H9 (cell line): ENCODE data around the gene ATP8A2. TPM values are rescaled to one million over a fixed set of nuclear protein-coding genes. Genes with fewer than 3 reads are reported as not detected.

Experiments used
- DNase-seq: peaks from one replicate; pipeline ENCODE4 v3.0.0-alpha.2; 2017
- H2AFZ ChIP-seq: one replicate; pipeline ENCODE4 v1.6.1; 2013; ENCODE audit warnings: mild to moderate bottlenecking, low read length, control low read depth, moderate library complexity
- H2AK5ac ChIP-seq: 2 replicates; pipeline ENCODE4 v1.6.1; 2013; ENCODE audit warnings: low read length, control low read depth, mixed read lengths; ENCODE audit not compliant: insufficient read length
- H2BK120ac ChIP-seq: one replicate; pipeline ENCODE4 v1.6.1; 2013; ENCODE audit warnings: low read depth, mild to moderate bottlenecking, low read length, control low read depth, inconsistent platforms; ENCODE audit not compliant: poor library complexity, severe bottlenecking
- H2BK12ac ChIP-seq: 2 replicates; pipeline ENCODE4 v1.6.1; 2013; ENCODE audit warnings: low read length, control low read depth, mixed read lengths, low read depth; ENCODE audit not compliant: insufficient read length
- H2BK15ac ChIP-seq: 2 replicates; pipeline ENCODE4 v1.6.1; 2013; ENCODE audit warnings: low read depth, low read length, control low read depth
- H2BK20ac ChIP-seq: one replicate; pipeline ENCODE4 v1.6.1; 2013; ENCODE audit warnings: low read depth, mild to moderate bottlenecking, low read length, control low read depth, inconsistent platforms; ENCODE audit not compliant: poor library complexity, severe bottlenecking
- H2BK5ac ChIP-seq: 2 replicates; pipeline ENCODE4 v1.6.1; 2013; ENCODE audit warnings: low read length, control low read depth, mixed read lengths; ENCODE audit not compliant: insufficient read length
- H3K14ac ChIP-seq: 2 replicates; pipeline ENCODE4 v1.6.1; 2013; ENCODE audit warnings: low read length, control low read depth; ENCODE audit not compliant: insufficient read depth
- H3K18ac ChIP-seq: 2 replicates; pipeline ENCODE4 v1.6.1; 2013; ENCODE audit warnings: low read depth, mild to moderate bottlenecking, mixed read lengths, low read length, control low read depth; ENCODE audit not compliant: insufficient read length
- H3K23ac ChIP-seq: 2 replicates; pipeline ENCODE4 v1.6.1; 2013; ENCODE audit warnings: low read length, control low read depth, mixed read lengths, low read depth; ENCODE audit not compliant: insufficient read length
- H3K23me2 ChIP-seq: 2 replicates; pipeline ENCODE4 v1.6.1; 2013; ENCODE audit warnings: low read depth, mild to moderate bottlenecking, mixed read lengths, low read length, control low read depth; ENCODE audit not compliant: insufficient read length, poor library complexity, severe bottlenecking
- H3K27ac ChIP-seq: 2 replicates; pipeline ENCODE4 v1.5.1; 2013; ENCODE audit warnings: low read length, control low read depth, mixed read lengths, low read depth; ENCODE audit not compliant: insufficient read length
- H3K27me3 ChIP-seq: 2 replicates; pipeline ENCODE4 v1.6.1; 2013; ENCODE audit warnings: low read length, control low read depth, inconsistent platforms; ENCODE audit not compliant: insufficient read depth
- H3K4ac ChIP-seq: 2 replicates; pipeline ENCODE4 v1.6.1; 2013; ENCODE audit warnings: low read depth, mild to moderate bottlenecking, control low read depth, inconsistent platforms, low read length, moderate library complexity
- H3K4me1 ChIP-seq: 2 replicates; pipeline ENCODE4 v1.6.1; 2013; ENCODE audit warnings: low read length, control low read depth, inconsistent platforms; ENCODE audit not compliant: insufficient read depth
- H3K4me2 ChIP-seq: 2 replicates; pipeline ENCODE4 v1.6.1; 2013; ENCODE audit warnings: low read length, control low read depth, mixed read lengths; ENCODE audit not compliant: insufficient read length, insufficient read depth
- H3K56ac ChIP-seq: 2 replicates; pipeline ENCODE4 v1.6.1; 2013; ENCODE audit warnings: low read depth, mild to moderate bottlenecking, mixed read lengths, low read length, control low read depth; ENCODE audit not compliant: insufficient read length
- H3K79me1 ChIP-seq: 2 replicates; pipeline ENCODE4 v1.6.1; 2013; ENCODE audit warnings: low read depth, mild to moderate bottlenecking, moderate library complexity, low read length, control low read depth, inconsistent platforms; ENCODE audit not compliant: insufficient read depth, poor library complexity, severe bottlenecking
- H3K79me2 ChIP-seq: 2 replicates; pipeline ENCODE4 v1.6.1; 2013; ENCODE audit warnings: low read length, control low read depth, inconsistent platforms; ENCODE audit not compliant: insufficient read depth
- H3K9ac ChIP-seq: 2 replicates; pipeline ENCODE4 v1.6.1; 2013; ENCODE audit warnings: low read length, control low read depth, mixed read lengths; ENCODE audit not compliant: insufficient read length; ENCODE audit errors: extremely low read depth
- H3K9me3 ChIP-seq: one replicate; pipeline ENCODE4 v1.6.1; 2013; ENCODE audit warnings: low read depth, low read length, inconsistent platforms; ENCODE audit not compliant: control insufficient read depth
- H3T11ph ChIP-seq: one replicate; pipeline ENCODE4 v1.6.1; 2013; ENCODE audit warnings: mild to moderate bottlenecking, low read length, control low read depth, inconsistent platforms
- H4K20me1 ChIP-seq: one replicate; pipeline ENCODE4 v1.6.1; 2013; ENCODE audit not compliant: control insufficient read depth, insufficient read length, insufficient read depth
- H4K5ac ChIP-seq: 2 replicates; pipeline ENCODE4 v1.6.1; 2013; ENCODE audit warnings: low read depth, mild to moderate bottlenecking, mixed read lengths, low read length, control low read depth; ENCODE audit not compliant: insufficient read length
- H4K8ac ChIP-seq: replicated peaks from 2 replicates; pipeline ENCODE4 v1.6.1; 2013; ENCODE audit warnings: low read length, control low read depth, mixed read lengths, low read depth; ENCODE audit not compliant: insufficient read length
- H4K91ac ChIP-seq: 2 replicates; pipeline ENCODE4 v1.6.1; 2013; ENCODE audit warnings: low read depth, mild to moderate bottlenecking, moderate library complexity, mixed read lengths, low read length, control low read depth; ENCODE audit not compliant: insufficient read length
- H3K27ac Mint-ChIP-seq, 3 experiments: 2 replicates in 2 of 3; 3 replicates in 1 of 3; pipeline ENCODE4 v1.8.0; 2020 to 2021; ENCODE audit warnings: mixed read lengths in 3 of 3, mild to moderate bottlenecking in 1 of 3, moderate library complexity in 1 of 3
- H3K27me3 Mint-ChIP-seq: 2 replicates; pipeline ENCODE4 v1.8.0; 2021; ENCODE audit warnings: low read depth, mild to moderate bottlenecking, moderate library complexity, mixed read lengths
- H3K36me3 Mint-ChIP-seq, 3 experiments: 2 replicates in 2 of 3; 3 replicates in 1 of 3; pipeline ENCODE4 v1.8.0; 2020 to 2021; ENCODE audit warnings: low read depth in 3 of 3, mixed read lengths in 3 of 3; ENCODE audit not compliant: insufficient read depth in 1 of 3
- H3K4me1 Mint-ChIP-seq, 2 experiments: 2 replicates each; pipeline ENCODE4 v1.8.0; 2020; ENCODE audit warnings: mixed read lengths in 2 of 2
- H3K4me3 Mint-ChIP-seq, 2 experiments: 2 replicates in 1 of 2; 3 replicates in 1 of 2; pipeline ENCODE4 v1.8.0; 2020 to 2021; ENCODE audit warnings: mild to moderate bottlenecking in 2 of 2, mixed read lengths in 2 of 2, moderate library complexity in 1 of 2
- H3K9me3 Mint-ChIP-seq, 2 experiments: 2 replicates in 1 of 2; 3 replicates in 1 of 2; pipeline ENCODE4 v1.8.0; 2020; ENCODE audit warnings: mild to moderate bottlenecking in 2 of 2, mixed read lengths in 2 of 2, moderate library complexity in 1 of 2
- CTCF ChIP-seq: fragments of 200-600 bp; sonication (generic); conservative IDR thresholded peaks from 3 replicates; pipeline ENCODE4 v1.8.0; 2021; ENCODE audit warnings: antibody characterized with exemption, mild to moderate bottlenecking
- WGBS: extraction: QIAGEN DNeasy Blood & Tissue Kit; methylation state at CpG from one replicate; pipeline ENCODE4 v1.1.7; 2013; ENCODE audit warnings: missing lambda C conversion rate, low lambda C conversion rate, mixed read lengths; ENCODE audit not compliant: insufficient read length; ENCODE audit errors: extremely low coverage; 5-methylcytosine and 5-hydroxymethylcytosine counted together
- total RNA-seq: library from RNA; stranded (reverse); gene quantifications from 2 replicates; pipeline ENCODE4 v1.2.1, GENCODE V29; 2021

The ATP8A2 gene
- total RNA-seq, 1 experiment from 2014 or later = 18.2 TPM

DNA sequence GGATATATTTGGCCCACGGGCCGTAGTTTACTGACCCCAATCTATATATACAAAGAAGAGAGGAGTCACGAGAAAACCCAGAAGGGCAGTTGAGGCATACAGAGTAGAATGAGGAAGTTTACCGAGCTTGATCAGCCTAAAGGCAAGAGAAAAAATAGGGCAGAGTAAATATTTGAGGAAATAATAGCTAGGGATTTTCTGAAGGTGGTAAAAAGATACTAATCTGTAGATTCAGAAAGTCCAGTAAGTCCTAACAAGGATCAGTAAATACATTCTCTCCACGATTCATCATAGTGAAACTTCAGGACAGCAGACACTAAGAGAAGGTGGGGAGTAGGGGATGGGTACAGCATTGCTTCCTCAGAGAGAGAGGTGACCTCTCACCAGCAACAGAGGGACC lies 248.1 kb downstream of the ATP8A2 start:
- H2BK120ac ChIP-seq = no peak overlapping the region
- H2BK20ac ChIP-seq = no peak overlapping the region
- Mint-ChIP-seq H3K27ac (no peak overlapping the region), H3K27me3 (no peaks in the 10 kb centered on the region), H3K9me3 (no peaks in the 10 kb centered on the region; a peak in 1 of 5 replicates), H3K4me3 (no peak overlapping the region), H3K36me3 (peaks cover 0 to 12% (median 0%) of the 10 kb centered on the region in 3 experiments; a peak in 4 of 7 replicates), H3K4me1 (peaks cover 5% of the 10 kb centered on the region in 2 experiments)
- no peaks in the 10 kb centered on the region for H3K27me3 ChIP-seq
- no peak overlapping the region for H3K4ac ChIP-seq
- no peak for DNase-seq
- H4K20me1 ChIP-seq = no peaks in the 10 kb centered on the region
- H4K5ac ChIP-seq = no peak overlapping the region
- no peak overlapping the region for H4K91ac ChIP-seq
- no peak overlapping the region for H3K27ac ChIP-seq
- no peak overlapping the region for H3K18ac ChIP-seq
- no peak overlapping the region for H3K23ac ChIP-seq
- H2BK5ac ChIP-seq = no peak overlapping the region
- no peak overlapping the region for H3K9ac ChIP-seq
- no peak overlapping the region for H2BK15ac ChIP-seq
- H3K14ac ChIP-seq = no peak overlapping the region
- no peaks in the 10 kb centered on the region for H3K79me1 ChIP-seq
- H3K56ac ChIP-seq = no peak overlapping the region
- no peak overlapping the region for H4K8ac ChIP-seq
- H3K79me2 ChIP-seq = no peaks in the 10 kb centered on the region
- no peak overlapping the region for H3K4me2 ChIP-seq
- WGBS = no CpG with 5 or more reads among the region's 5 CpGs
- H2AK5ac ChIP-seq = no peak overlapping the region
- no peak overlapping the region for H2BK12ac ChIP-seq
- no peaks in the 10 kb centered on the region; the same call in 1 of the 2 replicates for H3K4me1 ChIP-seq
- no peak overlapping the region for H3T11ph ChIP-seq
- no peaks in the 10 kb centered on the region for H3K23me2 ChIP-seq
- H3K9me3 ChIP-seq = no peaks in the 10 kb centered on the region
- TF ChIP-seq CTCF = no peak
- no peak overlapping the region for H2AFZ ChIP-seq
